ENCODE measurements around the gene SLC7A11. TPM values are rescaled to one million over a fixed set of nuclear protein-coding genes. Genes with fewer than 3 reads are reported as not detected.

Gene SLC7A11
- total and polyA plus RNA-seq, 5 donors from 2014 or later = 0.02 to 0.07 TPM; not detected in 3

DNA sequence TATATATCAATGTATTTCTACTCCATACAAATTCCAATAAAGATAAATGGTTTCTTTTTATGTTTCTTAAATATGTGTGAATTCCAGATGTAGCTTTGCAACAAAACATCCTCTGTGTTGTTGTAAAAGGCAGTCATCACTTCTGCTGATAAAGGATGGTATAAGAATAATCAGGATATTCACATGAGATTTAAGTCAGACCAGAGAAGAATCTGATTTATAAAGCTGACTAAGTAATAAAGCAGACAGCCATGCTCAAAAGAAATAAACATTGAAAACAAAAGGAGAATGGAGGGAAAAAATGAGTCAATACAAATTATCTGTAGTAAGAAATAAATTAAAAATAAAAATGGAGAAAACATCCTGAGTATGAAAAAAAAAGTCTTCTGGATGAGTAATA is 27.0 kb upstream of the SLC7A11 start:
- Mint-ChIP-seq H3K27ac (no peak overlapping the region), H3K36me3 (no peaks in the 10 kb centered on the region), H3K4me1 (no peaks in the 10 kb centered on the region), H3K27me3 (no peaks in the 10 kb centered on the region), H3K9me3 (peaks cover 0 to 5% (median 0%) of the 10 kb centered on the region in 7 donors), H3K4me3 (no peak overlapping the region)
- no peaks in the 10 kb centered on the region for H3K27me3 ChIP-seq (ENCODE audit: control insufficient read depth, insufficient read depth, low read length)
- H3K36me3 ChIP-seq (ENCODE audit: control insufficient read depth, insufficient read depth, low read length) = no peaks in the 10 kb centered on the region
- ATAC-seq (ENCODE audit: low read depth in 2 of 2) (no peak), DNase-seq (no peak)
- H3K4me1 ChIP-seq (ENCODE audit: control insufficient read depth, insufficient read depth, low read length, poor library complexity, severe bottlenecking) = no peaks in the 10 kb centered on the region
- H3K27ac ChIP-seq (ENCODE audit: insufficient read depth, low read length, poor library complexity, severe bottlenecking) = no peak overlapping the region
- no peak overlapping the region for H3K4me3 ChIP-seq (ENCODE audit: low read depth, low read length)
- H3K9me3 ChIP-seq (ENCODE audit: control insufficient read depth in 2 of 2, low read length in 2 of 2) = no peaks in the 10 kb centered on the region

DNA sequence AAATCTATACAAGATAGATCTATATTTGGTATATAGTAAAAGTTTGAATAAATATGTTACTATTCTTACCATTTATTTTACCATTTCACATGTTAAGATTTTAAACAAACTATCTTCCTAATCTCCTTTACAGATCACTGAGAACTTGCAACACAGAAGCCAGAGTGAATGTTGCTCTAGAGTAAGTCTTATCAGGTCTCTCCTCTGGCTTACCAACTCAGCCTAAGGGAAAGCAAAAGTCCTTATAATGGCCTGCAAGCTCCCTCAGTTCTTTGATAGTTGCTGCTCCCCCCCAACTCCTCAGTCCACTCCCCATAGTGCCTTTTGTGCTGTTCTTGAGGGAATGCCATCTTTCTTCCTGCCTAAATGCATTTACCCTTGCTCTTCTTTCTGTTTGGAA is 25.7 kb upstream of the SLC7A11 start:
- no peaks in the 10 kb centered on the region for H3K4me1 ChIP-seq (ENCODE audit: control insufficient read depth, insufficient read depth, low read length, poor library complexity, severe bottlenecking)
- H3K27ac ChIP-seq (ENCODE audit: insufficient read depth, low read length, poor library complexity, severe bottlenecking) = no peak overlapping the region
- H3K36me3 Mint-ChIP-seq = no peaks in the 10 kb centered on the region
- no peaks in the 10 kb centered on the region for H3K27me3 Mint-ChIP-seq
- no peaks in the 10 kb centered on the region for H3K27me3 ChIP-seq (ENCODE audit: control insufficient read depth, insufficient read depth, low read length)
- no peaks in the 10 kb centered on the region for H3K4me1 Mint-ChIP-seq
- no peaks in the 10 kb centered on the region for H3K9me3 ChIP-seq (ENCODE audit: control insufficient read depth in 2 of 2, low read length in 2 of 2)
- H3K4me3 Mint-ChIP-seq = no peak overlapping the region
- H3K9me3 Mint-ChIP-seq = peaks cover 0 to 5% (median 0%) of the 10 kb centered on the region in 7 donors
- DNase-seq = no peak
- no peak overlapping the region for H3K4me3 ChIP-seq (ENCODE audit: low read depth, low read length)
- no peak for ATAC-seq (ENCODE audit: low read depth in 2 of 2)
- H3K27ac Mint-ChIP-seq = no peak overlapping the region
- no peaks in the 10 kb centered on the region for H3K36me3 ChIP-seq (ENCODE audit: control insufficient read depth, insufficient read depth, low read length)

DNA sequence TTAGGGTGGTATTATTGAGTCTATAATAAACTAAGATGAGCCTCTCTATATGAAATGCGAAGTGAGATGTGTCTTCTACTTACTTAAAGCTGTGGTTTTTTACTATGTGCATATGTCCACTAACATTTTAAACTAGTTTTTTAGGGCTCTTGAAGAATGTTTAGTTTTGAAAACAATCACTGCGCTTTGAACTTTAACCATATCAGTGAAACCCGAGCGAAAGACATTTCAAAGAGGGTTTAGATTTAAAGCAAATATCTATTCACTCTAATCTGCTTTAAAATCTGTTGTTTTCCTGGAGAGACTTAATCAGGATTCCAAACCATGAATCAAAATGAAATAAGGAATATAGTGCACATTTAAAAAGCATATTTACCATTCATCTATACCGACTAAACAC is 24.8 kb upstream of the SLC7A11 start:
- H3K9me3 ChIP-seq (ENCODE audit: control insufficient read depth in 2 of 2, low read length in 2 of 2) = no peaks in the 10 kb centered on the region
- no peak overlapping the region for H3K27ac ChIP-seq (ENCODE audit: insufficient read depth, low read length, poor library complexity, severe bottlenecking)
- peaks cover 0 to 8% (median 0%) of the 10 kb centered on the region in 7 donors for H3K9me3 Mint-ChIP-seq
- H3K4me1 Mint-ChIP-seq = no peaks in the 10 kb centered on the region
- no peak overlapping the region for H3K27ac Mint-ChIP-seq
- H3K27me3 Mint-ChIP-seq = no peaks in the 10 kb centered on the region
- H3K36me3 Mint-ChIP-seq = no peaks in the 10 kb centered on the region
- DNase-seq (no peak), ATAC-seq (ENCODE audit: low read depth in 2 of 2) (no peak)
- no peaks in the 10 kb centered on the region for H3K27me3 ChIP-seq (ENCODE audit: control insufficient read depth, insufficient read depth, low read length)
- no peaks in the 10 kb centered on the region for H3K36me3 ChIP-seq (ENCODE audit: control insufficient read depth, insufficient read depth, low read length)
- H3K4me3 Mint-ChIP-seq = no peak overlapping the region
- H3K4me1 ChIP-seq (ENCODE audit: control insufficient read depth, insufficient read depth, low read length, poor library complexity, severe bottlenecking) = no peaks in the 10 kb centered on the region
- H3K4me3 ChIP-seq (ENCODE audit: low read depth, low read length) = no peak overlapping the region

DNA sequence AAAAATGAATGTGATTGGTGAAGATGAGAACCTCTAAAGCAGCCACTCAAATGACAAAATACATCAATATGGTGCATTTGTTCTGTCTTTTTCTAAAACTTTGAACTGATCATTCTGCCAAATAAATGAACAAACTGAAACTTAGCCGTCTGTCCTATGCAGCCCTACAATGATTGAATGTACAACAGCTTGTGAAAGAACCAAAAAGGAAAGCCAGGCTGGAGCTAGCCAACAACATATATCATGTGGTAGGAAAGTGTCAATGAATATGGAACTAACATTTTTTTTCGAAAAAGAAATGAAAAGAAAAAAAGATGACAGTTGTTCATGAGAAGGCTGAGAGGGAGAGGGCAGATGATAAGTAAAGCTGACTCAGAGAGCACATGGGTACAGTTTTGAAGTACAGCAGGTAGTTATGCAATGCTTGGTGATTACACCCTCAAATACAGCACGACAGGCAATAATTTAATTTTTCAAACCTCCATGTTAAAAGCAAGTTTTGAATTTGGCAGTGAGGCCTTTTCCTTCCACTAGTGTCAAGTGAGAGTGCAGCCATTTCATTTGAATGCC is 21.2 kb upstream of the SLC7A11 start:
- Mint-ChIP-seq H3K27me3 (no peaks in the 10 kb centered on the region), H3K9me3 (peaks cover 0 to 15% (median 0%) of the 10 kb centered on the region in 7 donors), H3K4me3 (no peak overlapping the region), H3K27ac (no peak overlapping the region), H3K4me1 (no peaks in the 10 kb centered on the region), H3K36me3 (no peaks in the 10 kb centered on the region)
- Histone ChIP-seq H3K36me3 (ENCODE audit: control insufficient read depth, insufficient read depth, low read length) (no peaks in the 10 kb centered on the region), H3K27ac (ENCODE audit: insufficient read depth, low read length, poor library complexity, severe bottlenecking) (no peak overlapping the region), H3K4me3 (ENCODE audit: low read depth, low read length) (no peak overlapping the region), H3K27me3 (ENCODE audit: control insufficient read depth, insufficient read depth, low read length) (no peaks in the 10 kb centered on the region), H3K9me3 (ENCODE audit: control insufficient read depth in 2 of 2, low read length in 2 of 2) (no peaks in the 10 kb centered on the region), H3K4me1 (ENCODE audit: control insufficient read depth, insufficient read depth, low read length, poor library complexity, severe bottlenecking) (no peaks in the 10 kb centered on the region)
- ATAC-seq (ENCODE audit: low read depth in 2 of 2) = no peak
- DNase-seq = no peak

DNA sequence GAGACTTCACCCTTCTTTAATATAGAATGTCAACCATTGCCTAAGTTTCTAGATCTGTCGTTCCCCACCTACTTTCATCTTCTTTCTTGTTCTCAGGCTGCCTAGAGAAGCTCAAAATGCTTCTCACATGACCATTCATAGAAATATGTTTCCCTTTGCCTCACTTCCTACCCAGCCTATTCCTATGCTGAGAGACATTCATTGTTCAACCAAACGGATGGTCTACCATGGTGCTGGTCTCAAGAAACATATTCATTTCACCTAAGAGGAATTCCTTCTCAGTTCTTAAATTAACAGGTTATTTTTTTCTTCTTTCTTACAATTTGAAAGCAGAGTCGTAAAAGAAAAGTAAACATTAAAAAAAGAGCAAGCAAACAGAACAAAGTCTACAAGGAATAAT is 20.3 kb upstream of the SLC7A11 start:
- ATAC-seq (ENCODE audit: low read depth in 2 of 2) (no peak), DNase-seq (no peak)
- no peak overlapping the region for H3K27ac ChIP-seq (ENCODE audit: insufficient read depth, low read length, poor library complexity, severe bottlenecking)
- Mint-ChIP-seq H3K4me1 (no peaks in the 10 kb centered on the region), H3K27me3 (no peaks in the 10 kb centered on the region), H3K27ac (no peak overlapping the region), H3K36me3 (no peaks in the 10 kb centered on the region), H3K9me3 (peaks cover 0 to 15% (median 0%) of the 10 kb centered on the region in 7 donors), H3K4me3 (no peak overlapping the region)
- H3K4me1 ChIP-seq (ENCODE audit: control insufficient read depth, insufficient read depth, low read length, poor library complexity, severe bottlenecking) = no peaks in the 10 kb centered on the region
- H3K4me3 ChIP-seq (ENCODE audit: low read depth, low read length) = no peak overlapping the region
- no peaks in the 10 kb centered on the region for H3K36me3 ChIP-seq (ENCODE audit: control insufficient read depth, insufficient read depth, low read length)
- no peaks in the 10 kb centered on the region for H3K9me3 ChIP-seq (ENCODE audit: control insufficient read depth in 2 of 2, low read length in 2 of 2)
- H3K27me3 ChIP-seq (ENCODE audit: control insufficient read depth, insufficient read depth, low read length) = no peaks in the 10 kb centered on the region

DNA sequence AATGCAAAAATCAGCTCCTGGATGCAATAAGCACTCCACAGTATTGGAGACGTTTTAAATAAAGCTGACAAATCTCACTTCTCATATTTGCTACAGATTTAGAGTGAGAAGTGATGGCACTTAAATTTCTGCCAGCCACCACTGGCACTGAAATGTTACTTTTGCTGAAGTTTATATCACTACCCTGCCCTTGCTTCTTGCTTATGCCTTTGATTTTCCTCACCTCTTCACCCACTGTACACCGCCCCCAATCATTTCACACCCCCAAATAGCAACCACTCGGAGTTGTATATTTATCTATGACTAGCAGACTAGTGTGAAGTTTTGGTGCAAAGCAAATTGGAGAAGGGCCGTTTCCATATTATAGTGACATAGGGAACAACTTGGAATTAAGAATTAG is 19.9 kb upstream of the SLC7A11 start:
- Histone ChIP-seq H3K27me3 (ENCODE audit: control insufficient read depth, insufficient read depth, low read length) (no peaks in the 10 kb centered on the region), H3K36me3 (ENCODE audit: control insufficient read depth, insufficient read depth, low read length) (no peaks in the 10 kb centered on the region), H3K27ac (ENCODE audit: insufficient read depth, low read length, poor library complexity, severe bottlenecking) (no peak overlapping the region), H3K4me3 (ENCODE audit: low read depth, low read length) (no peak overlapping the region), H3K9me3 (ENCODE audit: control insufficient read depth in 2 of 2, low read length in 2 of 2) (no peaks in the 10 kb centered on the region), H3K4me1 (ENCODE audit: control insufficient read depth, insufficient read depth, low read length, poor library complexity, severe bottlenecking) (no peaks in the 10 kb centered on the region)
- ATAC-seq (ENCODE audit: low read depth in 2 of 2) (no peak), DNase-seq (no peak)
- Mint-ChIP-seq H3K27ac (no peak overlapping the region), H3K27me3 (no peaks in the 10 kb centered on the region), H3K4me1 (no peaks in the 10 kb centered on the region), H3K9me3 (peaks cover 0 to 15% (median 0%) of the 10 kb centered on the region in 7 donors), H3K4me3 (no peak overlapping the region), H3K36me3 (no peaks in the 10 kb centered on the region)

DNA sequence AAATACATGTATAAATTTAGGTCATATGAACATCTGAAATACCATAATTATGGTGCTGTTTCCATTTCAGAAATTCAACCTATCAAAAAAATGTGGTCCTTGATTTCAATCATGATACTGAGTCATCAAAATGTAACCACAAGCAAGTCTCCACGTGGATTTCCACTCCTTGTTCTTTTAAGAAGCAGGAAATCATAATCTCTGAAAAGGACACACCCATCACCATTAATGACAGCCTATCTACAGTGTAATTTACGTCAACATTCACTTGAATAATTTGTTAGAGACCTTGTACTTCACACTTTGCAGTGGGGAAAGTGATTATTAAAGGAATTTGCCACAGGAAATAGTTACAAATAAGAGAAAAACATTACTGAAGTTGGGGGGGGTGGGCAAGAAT is 17.7 kb upstream of the SLC7A11 start:
- peaks cover 0 to 2% (median 0%) of the 10 kb centered on the region in 4 donors for H3K4me1 Mint-ChIP-seq
- H3K4me3 ChIP-seq (ENCODE audit: low read depth, low read length) = no peak overlapping the region

DNA sequence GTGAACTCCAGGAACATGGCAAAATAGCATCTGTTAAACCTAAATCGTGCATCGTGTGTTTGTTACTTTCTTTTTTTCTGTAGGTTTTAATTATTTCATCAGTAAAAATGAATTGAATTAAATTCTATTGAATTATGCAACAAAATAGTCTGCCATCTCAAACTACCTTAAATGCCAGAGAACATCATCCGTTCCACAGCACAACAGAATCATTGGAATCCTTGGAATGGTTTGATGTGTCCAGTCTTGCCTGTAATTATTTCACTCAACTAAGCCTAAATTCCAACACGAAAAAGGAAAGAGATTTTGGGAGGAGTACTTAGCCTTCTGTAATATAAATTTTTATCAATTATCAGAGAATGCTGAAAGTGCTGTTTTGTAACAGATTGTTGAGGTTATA is 17.1 kb upstream of the SLC7A11 start:
- H3K27me3 ChIP-seq (ENCODE audit: control insufficient read depth, insufficient read depth, low read length) = no peaks in the 10 kb centered on the region
- H3K27ac Mint-ChIP-seq = no peak overlapping the region
- no peaks in the 10 kb centered on the region for H3K4me1 ChIP-seq (ENCODE audit: control insufficient read depth, insufficient read depth, low read length, poor library complexity, severe bottlenecking)
- ATAC-seq (ENCODE audit: low read depth in 2 of 2) (no peak), DNase-seq (no peak)
- no peaks in the 10 kb centered on the region for H3K9me3 ChIP-seq (ENCODE audit: control insufficient read depth in 2 of 2, low read length in 2 of 2)
- peaks cover 0 to 12% (median under 1%) of the 10 kb centered on the region in 7 donors for H3K9me3 Mint-ChIP-seq
- no peak overlapping the region for H3K4me3 Mint-ChIP-seq
- no peaks in the 10 kb centered on the region for H3K36me3 Mint-ChIP-seq
- no peaks in the 10 kb centered on the region for H3K36me3 ChIP-seq (ENCODE audit: control insufficient read depth, insufficient read depth, low read length)
- no peak overlapping the region for H3K27ac ChIP-seq (ENCODE audit: insufficient read depth, low read length, poor library complexity, severe bottlenecking)
- H3K4me1 Mint-ChIP-seq = peaks cover 0 to 2% (median 0%) of the 10 kb centered on the region in 4 donors
- H3K27me3 Mint-ChIP-seq = no peaks in the 10 kb centered on the region
- H3K4me3 ChIP-seq (ENCODE audit: low read depth, low read length) = no peak overlapping the region

More for the DNA sequence above, 17.7 kb upstream of the SLC7A11 start:
- no peak for ATAC-seq (ENCODE audit: low read depth in 2 of 2)
- Mint-ChIP-seq H3K36me3 (no peaks in the 10 kb centered on the region), H3K27ac (no peak overlapping the region), H3K4me3 (no peak overlapping the region), H3K9me3 (peaks cover 0 to 15% (median 0%) of the 10 kb centered on the region in 7 donors), H3K27me3 (no peaks in the 10 kb centered on the region)
- H3K27ac ChIP-seq (ENCODE audit: insufficient read depth, low read length, poor library complexity, severe bottlenecking) = no peak overlapping the region
- H3K4me1 ChIP-seq (ENCODE audit: control insufficient read depth, insufficient read depth, low read length, poor library complexity, severe bottlenecking) = no peaks in the 10 kb centered on the region
- H3K36me3 ChIP-seq (ENCODE audit: control insufficient read depth, insufficient read depth, low read length) = no peaks in the 10 kb centered on the region
- no peak for DNase-seq
- H3K27me3 ChIP-seq (ENCODE audit: control insufficient read depth, insufficient read depth, low read length) = no peaks in the 10 kb centered on the region
- H3K9me3 ChIP-seq (ENCODE audit: control insufficient read depth in 2 of 2, low read length in 2 of 2) = no peaks in the 10 kb centered on the region
